Measurements from ENCODE around the gene HSPBAP1.
"Not testable (repeated sequence)": the region's sequence is repeated elsewhere in the genome, so short reads cannot be mapped to it uniquely, and the experiment has no call there.

Gene HSPBAP1

DNA sequence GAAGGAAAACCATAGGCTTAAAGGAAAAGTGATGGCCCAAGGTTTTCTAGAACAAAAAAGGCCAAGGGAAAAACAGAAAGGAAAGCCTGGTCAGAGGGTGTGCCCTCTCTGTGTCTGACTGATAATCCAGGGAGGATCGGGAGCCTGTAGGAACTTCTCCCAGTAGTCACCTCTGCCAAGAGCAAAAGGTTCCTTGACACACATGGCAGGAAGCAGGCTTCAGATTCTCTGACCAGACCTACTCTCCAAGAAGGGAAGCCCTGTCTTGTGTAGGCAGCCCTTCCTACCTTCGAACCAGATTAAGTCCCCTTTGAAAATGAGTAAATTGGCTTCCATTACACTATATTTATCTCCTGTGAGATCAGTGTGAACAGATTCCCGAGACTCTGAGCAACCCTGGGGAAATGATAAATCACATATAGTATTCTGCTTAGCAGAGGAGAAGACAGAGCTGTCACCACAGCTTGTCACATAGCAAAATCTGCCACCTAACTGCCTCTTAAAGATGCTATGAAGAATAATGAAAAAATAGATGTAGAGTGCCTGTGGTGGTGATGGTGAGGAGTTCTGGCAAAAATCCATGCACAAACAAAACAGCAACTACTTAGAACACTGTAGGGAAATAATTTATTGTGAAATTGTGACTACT is 74.2 kb downstream of the HSPBAP1 start:
- H3K36me3 ChIP-seq (ENCODE audit: control insufficient read depth in 1 of 2, insufficient read depth in 2 of 2, low read length in 2 of 2) = no peaks in the 10 kb centered on the region
- H3K79me2 ChIP-seq (ENCODE audit: control insufficient read depth, insufficient read depth, low read length, poor library complexity) = no peaks in the 10 kb centered on the region
- H4K12ac ChIP-seq (ENCODE audit: low read depth, low read length) = no peak overlapping the region
- H3K4me3 ChIP-seq (ENCODE audit: low read depth, low read length) = no peak overlapping the region
- no peak overlapping the region for H2AFZ ChIP-seq (ENCODE audit: insufficient read depth, low read length, poor library complexity)
- no peak for DNase-seq
- H2BK120ac ChIP-seq (ENCODE audit: insufficient read depth, low read length, poor library complexity) = no peak overlapping the region
- H4K91ac ChIP-seq (ENCODE audit: low read depth, low read length) = no peak overlapping the region
- no peaks in the 10 kb centered on the region for H3K79me1 ChIP-seq (ENCODE audit: low read length)
- no peaks in the 10 kb centered on the region for H3K9me3 ChIP-seq (ENCODE audit: insufficient read depth, low read depth, low read length)
- no peak overlapping the region for H3K9ac ChIP-seq (ENCODE audit: low read length)
- no peak overlapping the region for H3K14ac ChIP-seq (ENCODE audit: low read length)
- no peak overlapping the region for H2BK12ac ChIP-seq (ENCODE audit: low read length)
- H4K8ac ChIP-seq (ENCODE audit: low read depth, low read length) = no peak overlapping the region
- no peak overlapping the region for H3K4me2 ChIP-seq (ENCODE audit: low read length)
- H3K4ac ChIP-seq (ENCODE audit: low read depth, low read length) = no peak overlapping the region
- no peaks in the 10 kb centered on the region for H3K4me1 ChIP-seq (ENCODE audit: control insufficient read depth in 1 of 2, insufficient read depth in 2 of 2, low read length in 2 of 2)
- H2AK5ac ChIP-seq (ENCODE audit: low read length) = no peak overlapping the region
- H3K27me3 ChIP-seq (ENCODE audit: insufficient read depth, low read length) = no peaks in the 10 kb centered on the region
- no peak overlapping the region for H3K18ac ChIP-seq (ENCODE audit: low read length)
- H2BK5ac ChIP-seq (ENCODE audit: low read depth, low read length, poor library complexity) = no peak overlapping the region
- no peak overlapping the region for H3K27ac ChIP-seq (ENCODE audit: low read depth, low read length)
- WGBS (ENCODE audit: extremely low coverage, insufficient coverage, insufficient read length) = no CpG with 5 or more reads among the region's 3 CpGs
- H3K23ac ChIP-seq (ENCODE audit: low read length) = no peak overlapping the region

DNA sequence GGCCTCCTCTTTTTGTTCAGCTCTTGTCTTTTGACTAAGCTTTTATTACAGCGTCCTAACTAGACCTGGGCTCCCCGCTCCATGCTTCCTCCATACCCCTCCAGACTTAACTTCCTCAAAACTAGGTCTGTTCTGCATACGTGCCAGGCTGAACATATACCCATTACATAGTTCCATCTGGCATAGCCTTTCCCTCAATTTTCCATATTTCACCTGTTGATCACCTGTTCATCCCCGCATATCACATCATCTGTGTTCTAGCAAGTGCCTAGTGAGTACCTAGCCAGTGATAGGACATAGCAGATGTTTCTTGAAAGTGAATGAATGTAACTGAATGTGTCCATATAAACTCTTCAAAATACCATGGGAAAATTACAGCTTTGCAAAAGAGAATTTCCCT is 77.0 kb downstream of the HSPBAP1 start:
- Histone ChIP-seq H3K27me3 (ENCODE audit: insufficient read depth, low read length) (no peaks in the 10 kb centered on the region), H3K14ac (ENCODE audit: low read length) (no peak overlapping the region), H2AFZ (ENCODE audit: insufficient read depth, low read length, poor library complexity) (no peak overlapping the region), H3K79me2 (ENCODE audit: control insufficient read depth, insufficient read depth, low read length, poor library complexity) (no peaks in the 10 kb centered on the region), H3K36me3 (ENCODE audit: control insufficient read depth in 1 of 2, insufficient read depth in 2 of 2, low read length in 2 of 2) (no peaks in the 10 kb centered on the region), H3K79me1 (ENCODE audit: low read length) (no peaks in the 10 kb centered on the region), H3K4me2 (ENCODE audit: low read length) (no peak overlapping the region), H3K4me3 (ENCODE audit: low read depth, low read length) (no peak overlapping the region), H2AK5ac (ENCODE audit: low read length) (no peak overlapping the region), H2BK5ac (ENCODE audit: low read depth, low read length, poor library complexity) (no peak overlapping the region), H3K4me1 (ENCODE audit: control insufficient read depth in 1 of 2, insufficient read depth in 2 of 2, low read length in 2 of 2) (no peaks in the 10 kb centered on the region), H3K4ac (ENCODE audit: low read depth, low read length) (no peak overlapping the region), H4K8ac (ENCODE audit: low read depth, low read length) (no peak overlapping the region), H2BK120ac (ENCODE audit: insufficient read depth, low read length, poor library complexity) (no peak overlapping the region), H4K12ac (ENCODE audit: low read depth, low read length) (no peak overlapping the region), H3K9ac (ENCODE audit: low read length) (no peak overlapping the region), H2BK12ac (ENCODE audit: low read length) (no peak overlapping the region), H4K91ac (ENCODE audit: low read depth, low read length) (no peak overlapping the region), H3K27ac (ENCODE audit: low read depth, low read length) (no peak overlapping the region), H3K9me3 (ENCODE audit: insufficient read depth, low read depth, low read length) (no peaks in the 10 kb centered on the region), H3K23ac (ENCODE audit: low read length) (no peak overlapping the region), H3K18ac (ENCODE audit: low read length) (no peak overlapping the region)
- no peak for DNase-seq
- whole genome bisulfite sequencing (ENCODE audit: extremely low coverage, insufficient coverage, insufficient read length) = no CpG with 5 or more reads among the region's 4 CpGs

DNA sequence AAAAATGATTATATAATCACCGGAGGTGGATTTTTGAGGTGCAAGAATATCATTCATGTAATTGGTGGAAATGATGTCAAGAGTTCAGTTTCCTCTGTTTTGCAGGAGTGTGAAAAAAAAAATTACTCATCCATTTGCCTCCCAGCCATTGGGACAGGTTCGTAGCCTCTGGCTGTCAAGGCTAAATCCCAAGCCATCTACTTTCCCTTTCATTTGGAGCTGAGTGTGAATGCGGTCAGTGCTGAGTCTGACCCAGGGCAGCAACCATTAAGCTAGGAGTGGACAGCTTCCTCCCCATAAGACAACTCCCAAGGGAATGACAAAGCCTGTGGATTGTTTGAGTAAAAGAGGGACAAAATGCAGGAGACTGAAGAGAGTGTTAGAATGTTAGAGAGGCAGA is 79.4 kb downstream of the HSPBAP1 start:
- Histone ChIP-seq H3K27me3 (ENCODE audit: insufficient read depth, low read length) (no peaks in the 10 kb centered on the region), H3K9ac (ENCODE audit: low read length) (no peak overlapping the region), H2AFZ (ENCODE audit: insufficient read depth, low read length, poor library complexity) (no peak overlapping the region), H2BK12ac (ENCODE audit: low read length) (no peak overlapping the region), H2BK5ac (ENCODE audit: low read depth, low read length, poor library complexity) (no peak overlapping the region), H2AK5ac (ENCODE audit: low read length) (no peak overlapping the region), H3K14ac (ENCODE audit: low read length) (no peak overlapping the region), H3K9me3 (ENCODE audit: insufficient read depth, low read depth, low read length) (no peaks in the 10 kb centered on the region), H3K23ac (ENCODE audit: low read length) (no peak overlapping the region), H4K91ac (ENCODE audit: low read depth, low read length) (no peak overlapping the region), H3K4ac (ENCODE audit: low read depth, low read length) (no peak overlapping the region), H3K4me3 (ENCODE audit: low read depth, low read length) (no peak overlapping the region), H3K18ac (ENCODE audit: low read length) (no peak overlapping the region), H4K12ac (ENCODE audit: low read depth, low read length) (no peak overlapping the region), H3K27ac (ENCODE audit: low read depth, low read length) (no peak overlapping the region), H3K4me2 (ENCODE audit: low read length) (no peak overlapping the region), H3K4me1 (ENCODE audit: control insufficient read depth in 1 of 2, insufficient read depth in 2 of 2, low read length in 2 of 2) (no peaks in the 10 kb centered on the region), H3K36me3 (ENCODE audit: control insufficient read depth in 1 of 2, insufficient read depth in 2 of 2, low read length in 2 of 2) (no peaks in the 10 kb centered on the region), H3K79me2 (ENCODE audit: control insufficient read depth, insufficient read depth, low read length, poor library complexity) (no peaks in the 10 kb centered on the region), H2BK120ac (ENCODE audit: insufficient read depth, low read length, poor library complexity) (no peak overlapping the region), H3K79me1 (ENCODE audit: low read length) (no peaks in the 10 kb centered on the region), H4K8ac (ENCODE audit: low read depth, low read length) (no peak overlapping the region)
- no peak for DNase-seq
- WGBS (ENCODE audit: extremely low coverage, insufficient coverage, insufficient read length) = no CpG with 5 or more reads among the region's 3 CpGs

DNA sequence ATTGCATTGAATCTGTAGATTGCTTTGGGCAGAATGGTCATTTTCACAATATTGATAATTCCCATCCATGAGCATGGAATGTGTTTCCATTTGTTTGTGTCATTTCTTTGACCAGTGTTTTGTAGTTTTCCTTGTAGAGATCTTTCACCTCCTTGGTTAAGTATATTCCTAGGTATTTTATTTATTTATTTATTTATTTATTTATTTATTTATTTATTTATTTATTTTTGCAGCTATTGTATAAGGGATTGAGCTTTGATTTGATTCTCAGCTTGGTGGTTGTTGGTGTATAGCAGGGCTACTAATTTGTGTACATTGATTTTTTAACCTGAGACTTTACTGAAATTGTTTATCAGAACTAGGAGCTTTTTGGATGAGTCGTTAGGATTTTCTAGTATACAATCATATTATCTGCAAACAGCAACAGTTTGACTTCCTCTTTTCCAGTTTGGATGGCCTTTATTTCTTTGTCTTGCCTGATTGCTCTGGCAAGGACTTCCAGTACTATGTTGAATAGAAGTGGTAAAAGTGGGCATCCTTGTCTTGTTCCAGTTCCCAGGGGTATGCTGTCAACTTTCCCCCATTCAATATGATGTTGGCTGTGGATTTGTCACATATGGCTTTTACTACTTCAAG is 82.9 kb downstream of the HSPBAP1 start:
- not testable (repeated sequence) for H4K8ac ChIP-seq (ENCODE audit: low read depth, low read length); H2BK120ac ChIP-seq (ENCODE audit: insufficient read depth, low read length, poor library complexity); H3K4me2 ChIP-seq (ENCODE audit: low read length); H2AK5ac ChIP-seq (ENCODE audit: low read length); H3K14ac ChIP-seq (ENCODE audit: low read length); H4K91ac ChIP-seq (ENCODE audit: low read depth, low read length); H3K4me3 ChIP-seq (ENCODE audit: low read depth, low read length); H4K12ac ChIP-seq (ENCODE audit: low read depth, low read length); H3K4ac ChIP-seq (ENCODE audit: low read depth, low read length); H3K36me3 ChIP-seq (ENCODE audit: control insufficient read depth in 1 of 2, insufficient read depth in 2 of 2, low read length in 2 of 2); H2BK5ac ChIP-seq (ENCODE audit: low read depth, low read length, poor library complexity); DNase-seq; H3K4me1 ChIP-seq (ENCODE audit: control insufficient read depth in 1 of 2, insufficient read depth in 2 of 2, low read length in 2 of 2); H3K23ac ChIP-seq (ENCODE audit: low read length); H3K18ac ChIP-seq (ENCODE audit: low read length); H3K79me2 ChIP-seq (ENCODE audit: control insufficient read depth, insufficient read depth, low read length, poor library complexity); H3K9me3 ChIP-seq (ENCODE audit: insufficient read depth, low read depth, low read length); H3K27me3 ChIP-seq (ENCODE audit: insufficient read depth, low read length); H3K79me1 ChIP-seq (ENCODE audit: low read length); H2AFZ ChIP-seq (ENCODE audit: insufficient read depth, low read length, poor library complexity); H2BK12ac ChIP-seq (ENCODE audit: low read length); H3K9ac ChIP-seq (ENCODE audit: low read length); H3K27ac ChIP-seq (ENCODE audit: low read depth, low read length)
- WGBS (ENCODE audit: extremely low coverage, insufficient coverage, insufficient read length) = no CpG with 5 or more reads among the region's 1 CpG
